Breast epithelium (tissue), 4 donors: Measurements from ENCODE around the gene MED14. TPM values are rescaled to one million over a fixed set of nuclear protein-coding genes. Genes with fewer than 3 reads are reported as not detected.
"Not testable (repeated sequence)": the region's sequence is repeated elsewhere in the genome, so short reads cannot be mapped to it uniquely, and the experiment has no call there.

ENCODE experiments used
- DNase-seq, 2 donors: peaks; one replicate each; pipeline ENCODE4 v3.0.0-alpha.2; 2019; ENCODE audit warnings: low spot score in 2 of 2
- H3K27ac ChIP-seq, 2 donors: fragments of 200-600 bp; sonication (generic) in 1 of 2; one replicate each; pipeline ENCODE4 v1.5.1; 2016 to 2019; ENCODE audit warnings: mild to moderate bottlenecking in 1 of 2
- H3K27me3 ChIP-seq, 2 donors: fragments of 200-600 bp; sonication (generic) in 1 of 2; one replicate each; pipeline versions ENCODE4 v1.5.1 to v1.6.0; 2017 to 2019; ENCODE audit warnings: control low read depth in 1 of 2, mild to moderate bottlenecking in 1 of 2
- H3K36me3 ChIP-seq: fragments of 200-600 bp; one replicate; pipeline ENCODE4 v1.5.1; 2019
- H3K4me1 ChIP-seq, 2 donors: fragments of 200-600 bp; sonication (generic); one replicate each; pipeline ENCODE4 v1.5.1; 2016 to 2019; ENCODE audit warnings: control low read depth in 1 of 2
- H3K4me3 ChIP-seq, 3 donors: fragments of 200-600 bp; sonication (generic); 1 replicate in 2 of 3; 2 replicates in 1 of 3; pipeline ENCODE4 v1.5.1; 2016 to 2019; ENCODE audit warnings: mild to moderate bottlenecking in 3 of 3, moderate library complexity in 2 of 3
- H3K9me3 ChIP-seq, 2 donors: fragments of 200-600 bp; sonication (generic) in 1 of 2; one replicate each; pipeline ENCODE4 v1.5.1; 2016 to 2019; ENCODE audit warnings: control low read depth in 1 of 2
- CTCF ChIP-seq, 3 donors: fragments of 450-650 bp; IDR thresholded peaks; one replicate each; pipeline ENCODE4 v1.5.1; 2016 to 2017; ENCODE audit warnings: antibody characterized with exemption in 3 of 3, mild to moderate bottlenecking in 3 of 3, moderate library complexity in 3 of 3
- POLR2A ChIP-seq: fragments of 450-650 bp; IDR thresholded peaks from one replicate; pipeline ENCODE4 v1.6.1; 2016; ENCODE audit warnings: antibody characterized with exemption, mild to moderate bottlenecking, moderate library complexity
- POLR2AphosphoS5 ChIP-seq, 3 donors: sonication (generic); formaldehyde crosslinking; IDR thresholded peaks; one replicate each; pipeline ENCODE4 v1.6.1; 2017; ENCODE audit warnings: antibody characterized with exemption in 3 of 3
- intact Hi-C: fragments of 100-400 bp; cut with DNase I; formaldehyde crosslinking; loops from one replicate; pipeline ENCODE4 v1.15.1; 2023; ENCODE audit warnings: low total_unique reads
- total RNA-seq, 3 donors: library from RNA; depleted of rRNA; stranded (reverse); fragments of >200 nt; gene quantifications; one replicate each; pipeline ENCODE4 v1.1.0, GENCODE V29; 2016

The MED14 gene
- total RNA-seq, 3 donors from 2014 or later, result 25.8 to 41.4 (median 33.8) TPM

DNA sequence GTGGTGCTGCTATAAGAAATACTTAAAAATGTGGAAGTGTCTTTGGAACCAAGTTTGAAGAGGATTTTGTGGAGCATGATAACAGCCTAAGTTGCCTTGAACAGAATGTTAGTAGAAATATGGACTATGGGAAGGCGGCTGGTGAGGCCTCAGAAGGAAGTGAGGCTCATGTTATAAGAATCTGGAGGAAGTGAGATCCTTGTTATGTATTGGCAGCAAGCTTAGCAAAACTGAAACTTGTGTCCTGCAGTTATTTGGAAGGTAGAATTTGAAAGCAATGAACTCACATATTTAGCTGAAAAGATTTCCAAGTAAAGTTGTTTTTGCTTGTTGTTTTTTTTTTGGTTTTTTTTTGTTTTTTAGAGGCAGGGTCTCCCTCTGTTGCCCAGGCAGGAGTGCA is 13.6 kb upstream of the MED14 start:
- DNase-seq, result no peak
- H3K27ac ChIP-seq, result no peak overlapping the region
- H3K4me1 ChIP-seq, result no peaks in the 10 kb centered on the region
- no peaks in the 10 kb centered on the region for H3K36me3 ChIP-seq
- TF ChIP-seq POLR2AphosphoS5 (IDR thresholded peaks at IDR 0.05), result no peak
- TF ChIP-seq CTCF (IDR thresholded peaks at IDR 0.05), result no peak
- no peak for TF ChIP-seq POLR2A
- no peak overlapping the region for H3K4me3 ChIP-seq
- intact Hi-C loops, result no loop called here
- peaks cover 0 to 47% of the 10 kb centered on the region in 2 donors for H3K27me3 ChIP-seq
- peaks cover 4 to 8% of the 10 kb centered on the region in 2 donors for H3K9me3 ChIP-seq

GRCh38 chrX:40746521-40746920 is 11.2 kb upstream of the MED14 start:
- Histone ChIP-seq H3K27me3 (peaks cover 0 to 61% of the 10 kb centered on the region in 2 donors), H3K4me1 (no peaks in the 10 kb centered on the region), H3K36me3 (no peaks in the 10 kb centered on the region), H3K4me3 (no peak overlapping the region), H3K27ac (no peak overlapping the region), H3K9me3 (peaks cover 0 to 4% of the 10 kb centered on the region in 2 donors)
- no peak for DNase-seq
- intact Hi-C loops, result no loop called here
- no peak for TF ChIP-seq POLR2A
- TF ChIP-seq POLR2AphosphoS5 (IDR thresholded peaks at IDR 0.05), result no peak
- no peak for TF ChIP-seq CTCF (IDR thresholded peaks at IDR 0.05)

DNA sequence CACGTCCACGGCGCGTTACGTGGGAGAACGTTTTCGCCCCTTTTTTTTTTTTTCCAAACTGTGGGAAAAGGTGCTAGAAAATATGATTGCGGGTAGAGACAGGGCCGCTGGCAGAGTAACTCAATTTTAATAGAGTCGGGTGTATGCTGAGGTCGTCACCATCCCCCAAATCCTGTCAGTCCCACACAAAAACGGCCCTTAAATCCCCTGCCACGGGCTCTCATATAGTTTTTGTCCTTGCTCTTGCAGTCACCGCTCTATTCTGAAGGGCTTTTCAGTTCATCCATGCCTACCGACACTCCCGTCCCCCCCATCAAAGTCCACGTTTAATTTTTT is 796 bp upstream of the MED14 start:
- Histone ChIP-seq H3K4me3 (peak overlapping the region; percentile 70 to 97 (median 76)), H3K36me3 (no peaks in the 10 kb centered on the region), H3K9me3 (no peaks in the 10 kb centered on the region), H3K27ac (peak overlapping the region; percentile 93 to 98), H3K27me3 (peaks cover 0 to 32% of the 10 kb centered on the region in 2 donors), H3K4me1 (peaks cover 0 to 6% of the 10 kb centered on the region in 2 donors)
- intact Hi-C loops, result no loop called here
- TF ChIP-seq CTCF (IDR thresholded peaks at IDR 0.05) (no peak), POLR2A (no peak)
- no peak for DNase-seq

GRCh38 chrX:40734971-40735324 is 394 bp downstream of the MED14 start:
- Histone ChIP-seq H3K4me1 (peaks cover 0 to 6% of the 10 kb centered on the region in 2 donors), H3K9me3 (no peaks in the 10 kb centered on the region), H3K36me3 (no peaks in the 10 kb centered on the region), H3K27ac (peak overlapping the region; percentile 93 to 98), H3K27me3 (peaks cover 0 to 33% of the 10 kb centered on the region in 2 donors), H3K4me3 (peak overlapping the region; percentile 70 to 97 (median 76))
- TF ChIP-seq POLR2A (no peak), POLR2AphosphoS5 (IDR thresholded peaks at IDR 0.05) (no peak), CTCF (IDR thresholded peaks at IDR 0.05) (no peak)
- DNase-seq, result no peak
- intact Hi-C loops, result no loop called here

DNA sequence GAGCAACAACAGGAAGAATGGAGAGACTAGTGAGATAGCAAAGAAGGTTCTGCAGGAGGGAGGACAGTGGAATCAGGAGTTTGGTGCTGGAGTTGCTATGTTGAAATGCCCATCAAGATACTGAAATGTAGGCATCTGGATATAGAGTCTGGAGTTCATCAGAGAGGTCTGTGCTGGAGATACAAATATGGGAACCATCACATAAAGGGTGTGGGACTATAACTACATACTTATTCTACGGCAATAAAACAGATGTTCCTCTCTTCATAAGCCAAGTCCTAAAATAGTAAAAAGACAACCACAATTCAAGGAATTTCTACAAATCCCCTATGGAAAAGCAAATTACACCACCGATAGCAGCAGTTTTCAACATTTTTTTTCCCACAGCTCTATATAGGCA is 1.6 kb downstream of the MED14 start:
- no peak for DNase-seq
- intact Hi-C loops, result no loop called here
- Histone ChIP-seq H3K36me3 (no peaks in the 10 kb centered on the region), H3K27me3 (peaks cover 0 to 35% of the 10 kb centered on the region in 2 donors), H3K4me1 (peaks cover 0 to 6% of the 10 kb centered on the region in 2 donors), H3K27ac (no peak overlapping the region), H3K9me3 (no peaks in the 10 kb centered on the region), H3K4me3 (peak overlapping the region in 1 of 3 donors; percentile 76)
- TF ChIP-seq POLR2AphosphoS5 (IDR thresholded peaks at IDR 0.05) (no peak), POLR2A (no peak), CTCF (IDR thresholded peaks at IDR 0.05) (no peak)

GRCh38 chrX:40732499-40732898 is 2.8 kb downstream of the MED14 start:
- H3K4me3 ChIP-seq, H3K27ac ChIP-seq, H3K9me3 ChIP-seq, H3K36me3 ChIP-seq, H3K4me1 ChIP-seq, DNase-seq, intact Hi-C loops: not testable (repeated sequence)
- H3K27me3 ChIP-seq, result peaks cover 0 to 42% of the 10 kb centered on the region in 2 donors
